Upper lobe of right lung (tissue), 1 donor: Measurements from ENCODE around the gene POFUT2. TPM values are rescaled to one million over a fixed set of nuclear protein-coding genes. Genes with fewer than 3 reads are reported as not detected.

Source experiments
- ATAC-seq: fragments of 200-7000 bp; cut with Tn5 transposase; one replicate; pipeline ENCODE4 v1.9.1; 2020; ENCODE audit warnings: mild to moderate bottlenecking, moderate library complexity
- DNase-seq: peaks from one replicate; pipeline ENCODE4 v3.0.0-alpha.2; 2020
- H3K27ac ChIP-seq: fragments of 200-600 bp; one replicate; pipeline ENCODE4 v1.8.0; 2022
- H3K27me3 ChIP-seq: fragments of 200-600 bp; one replicate; pipeline ENCODE4 v1.8.0; 2022; ENCODE audit warnings: mild to moderate bottlenecking
- H3K36me3 ChIP-seq: fragments of 200-600 bp; one replicate; pipeline ENCODE4 v1.8.0; 2022
- H3K4me1 ChIP-seq: fragments of 200-600 bp; one replicate; pipeline ENCODE4 v1.8.0; 2022
- H3K4me3 ChIP-seq: fragments of 200-600 bp; one replicate; pipeline ENCODE4 v1.8.0; 2022; ENCODE audit warnings: mild to moderate bottlenecking
- H3K9me3 ChIP-seq: fragments of 200-600 bp; one replicate; pipeline ENCODE4 v1.8.0; 2022
- intact Hi-C: fragments of 100-400 bp; cut with DNase I; formaldehyde crosslinking; loops from one replicate; pipeline ENCODE4 v1.11.0; 2022
- total RNA-seq: library from RNA; stranded (reverse); fragmentation: NEBNext Ultra II Directional; extraction: Animal tissue kit (Norgen Biotek cat#: 25700); gene quantifications from one replicate; pipeline ENCODE4 v1.2.1, GENCODE V29; 2021
- TF ChIP-seq, protein P1 (sequence below): fragments of 200-600 bp; IDR thresholded peaks from one replicate; pipeline ENCODE4 v1.8.0; 2022; ENCODE audit warnings: antibody characterized with exemption
- donor health status: DM: no; HTN: yes; CAD: no; lungs with severe emphysema.

POFUT2 gene
- total RNA-seq, 1 donor from 2014 or later, result 29.0 TPM

- H3K27me3 ChIP-seq, result no peaks in the 10 kb centered on the region
- ATAC-seq (no peak), DNase-seq (no peak)
- H3K36me3 ChIP-seq, result peaks cover 34% of the 10 kb centered on the region
- H3K4me1 ChIP-seq, result peaks cover 5% of the 10 kb centered on the region
- H3K4me3 ChIP-seq, result no peak overlapping the region
- no peaks in the 10 kb centered on the region for H3K9me3 ChIP-seq
- TF ChIP-seq, protein P1, sequence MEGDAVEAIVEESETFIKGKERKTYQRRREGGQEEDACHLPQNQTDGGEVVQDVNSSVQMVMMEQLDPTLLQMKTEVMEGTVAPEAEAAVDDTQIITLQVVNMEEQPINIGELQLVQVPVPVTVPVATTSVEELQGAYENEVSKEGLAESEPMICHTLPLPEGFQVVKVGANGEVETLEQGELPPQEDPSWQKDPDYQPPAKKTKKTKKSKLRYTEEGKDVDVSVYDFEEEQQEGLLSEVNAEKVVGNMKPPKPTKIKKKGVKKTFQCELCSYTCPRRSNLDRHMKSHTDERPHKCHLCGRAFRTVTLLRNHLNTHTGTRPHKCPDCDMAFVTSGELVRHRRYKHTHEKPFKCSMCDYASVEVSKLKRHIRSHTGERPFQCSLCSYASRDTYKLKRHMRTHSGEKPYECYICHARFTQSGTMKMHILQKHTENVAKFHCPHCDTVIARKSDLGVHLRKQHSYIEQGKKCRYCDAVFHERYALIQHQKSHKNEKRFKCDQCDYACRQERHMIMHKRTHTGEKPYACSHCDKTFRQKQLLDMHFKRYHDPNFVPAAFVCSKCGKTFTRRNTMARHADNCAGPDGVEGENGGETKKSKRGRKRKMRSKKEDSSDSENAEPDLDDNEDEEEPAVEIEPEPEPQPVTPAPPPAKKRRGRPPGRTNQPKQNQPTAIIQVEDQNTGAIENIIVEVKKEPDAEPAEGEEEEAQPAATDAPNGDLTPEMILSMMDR, result no peak
- intact Hi-C loops, result no loop called here
- no peak overlapping the region for H3K27ac ChIP-seq
These were observed 62.5 kb downstream of the POFUT2 start for GRCh38 chr21:45225041-45225740.

DNA sequence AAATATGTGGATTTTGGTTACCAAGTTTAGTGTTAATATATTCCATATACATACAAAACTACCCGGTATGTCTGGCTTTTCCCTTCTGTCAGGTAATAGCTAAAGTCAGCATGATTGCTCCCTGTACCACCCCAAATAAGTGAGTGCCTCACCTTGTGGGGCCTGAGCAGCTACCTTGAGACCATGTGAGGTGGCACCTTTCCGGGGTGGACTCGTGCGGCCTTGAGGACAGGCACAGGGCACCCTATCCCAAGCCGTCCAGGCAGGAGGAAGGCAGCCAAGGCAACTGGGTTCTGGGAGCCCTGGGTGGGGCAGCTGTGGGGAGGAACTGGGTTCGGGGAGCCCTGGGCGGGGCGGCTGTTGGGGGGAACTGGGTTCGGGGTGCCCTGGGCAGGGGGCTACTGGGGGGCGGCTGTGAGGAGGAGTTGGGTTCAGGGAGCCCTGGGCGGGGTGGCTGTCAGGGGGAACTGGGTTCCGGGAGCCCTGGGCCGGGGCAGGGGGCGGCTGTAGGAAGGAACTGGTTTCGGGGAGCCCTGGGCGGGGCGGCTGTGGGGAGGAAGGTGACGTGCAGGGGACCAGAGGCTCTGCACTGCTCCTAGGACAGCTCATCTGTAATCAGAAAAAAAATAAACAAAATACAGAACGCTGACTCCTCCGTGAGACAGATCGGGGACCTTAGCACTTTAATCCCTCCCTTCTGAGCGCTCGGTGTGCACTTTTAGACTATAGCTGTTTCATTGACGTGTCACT is 63.3 kb downstream of the POFUT2 start:
- H3K36me3 ChIP-seq, result peaks cover 34% of the 10 kb centered on the region
- intact Hi-C loops, result no loop called here
- peaks cover 5% of the 10 kb centered on the region for H3K4me1 ChIP-seq
- peak; percentile 60 for ATAC-seq
- H3K4me3 ChIP-seq, result no peak overlapping the region
- TF ChIP-seq, protein P1, result no peak
- H3K27me3 ChIP-seq, result no peaks in the 10 kb centered on the region
- H3K9me3 ChIP-seq, result no peaks in the 10 kb centered on the region
- DNase-seq, result peak; percentile 64
- H3K27ac ChIP-seq, result no peak overlapping the region

GRCh38 chr21:45223236-45224185 is 64.2 kb downstream of the POFUT2 start:
- DNase-seq (peak; percentile 57), ATAC-seq (no peak)
- Histone ChIP-seq H3K9me3 (no peaks in the 10 kb centered on the region), H3K27me3 (no peaks in the 10 kb centered on the region), H3K36me3 (peaks cover 34% of the 10 kb centered on the region), H3K27ac (no peak overlapping the region), H3K4me3 (no peak overlapping the region), H3K4me1 (peaks cover 5% of the 10 kb centered on the region)
- intact Hi-C loops, result no loop called here
- TF ChIP-seq, protein P1, result no peak

DNA sequence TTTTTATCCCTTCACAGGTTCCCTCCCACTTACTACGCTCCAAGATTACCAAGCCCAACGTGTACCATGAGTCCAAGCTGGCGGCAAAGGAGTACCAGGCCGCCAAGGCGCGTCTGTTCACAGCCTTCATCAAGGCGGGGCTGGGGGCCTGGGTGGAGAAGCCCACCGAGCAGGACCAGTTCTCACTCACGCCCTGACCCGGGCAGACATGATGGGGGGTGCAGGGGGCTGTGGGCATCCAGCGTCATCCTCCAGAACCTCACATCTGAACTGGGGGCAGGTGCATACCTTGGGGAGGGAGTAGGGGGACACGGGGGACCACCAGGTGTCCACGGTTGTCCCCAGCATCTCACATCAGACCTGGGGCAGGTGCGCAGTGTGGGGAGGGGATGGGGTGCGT is 65.7 kb downstream of the POFUT2 start:
- H3K27me3 ChIP-seq, result no peaks in the 10 kb centered on the region
- intact Hi-C loops, result no loop called here
- H3K27ac ChIP-seq, result no peak overlapping the region
- peaks cover 4% of the 10 kb centered on the region for H3K9me3 ChIP-seq
- ATAC-seq, result no peak
- no peak for DNase-seq
- peaks cover 34% of the 10 kb centered on the region for H3K36me3 ChIP-seq
- H3K4me3 ChIP-seq, result no peak overlapping the region
- H3K4me1 ChIP-seq, result no peaks in the 10 kb centered on the region
- TF ChIP-seq, protein P1, result no peak

DNA sequence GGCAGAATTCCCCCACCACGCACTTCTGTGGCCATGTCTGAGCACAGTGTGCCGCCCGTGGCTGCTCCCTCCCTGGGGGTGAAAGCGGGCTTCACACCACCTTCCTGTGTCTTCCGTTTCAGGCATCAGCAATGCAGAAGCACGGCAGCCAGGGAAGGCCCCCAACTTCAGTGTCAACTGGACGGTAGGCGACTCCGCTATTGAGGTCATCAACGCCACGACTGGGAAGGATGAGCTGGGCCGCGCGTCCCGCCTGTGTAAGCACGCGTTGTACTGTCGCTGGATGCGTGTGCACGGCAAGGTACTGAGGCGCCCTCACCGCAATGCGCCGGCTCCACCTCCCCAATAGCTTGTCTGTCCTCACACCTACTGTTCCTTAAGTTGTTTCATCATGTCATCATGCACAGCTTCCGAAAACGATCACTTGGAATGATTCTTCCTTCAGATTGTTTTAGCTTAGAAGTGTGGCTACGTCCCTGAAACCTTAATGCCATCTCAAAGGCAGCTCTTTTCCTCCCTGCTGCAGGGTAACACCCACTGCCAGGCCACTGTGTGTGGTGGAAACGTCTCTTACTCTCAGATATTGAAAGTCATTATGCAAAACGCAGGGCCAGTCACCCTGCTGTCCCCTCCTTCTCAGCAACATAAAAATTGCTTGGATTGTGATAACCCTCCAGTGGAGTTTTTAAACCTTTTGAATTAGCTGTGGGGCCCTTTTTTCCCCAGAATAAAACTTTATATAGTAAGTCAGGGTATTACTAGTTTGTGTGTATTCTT is 66.8 kb downstream of the POFUT2 start:
- no peak for ATAC-seq
- no peak overlapping the region for H3K27ac ChIP-seq
- H3K9me3 ChIP-seq, result peaks cover 6% of the 10 kb centered on the region
- intact Hi-C loops, result no loop called here
- H3K4me3 ChIP-seq, result no peak overlapping the region
- H3K36me3 ChIP-seq, result peaks cover 34% of the 10 kb centered on the region
- H3K27me3 ChIP-seq, result no peaks in the 10 kb centered on the region
- H3K4me1 ChIP-seq, result no peaks in the 10 kb centered on the region
- TF ChIP-seq, protein P1, result no peak
- DNase-seq, result peak; percentile 62
